ENCODE data around the gene CDH23.

Gene CDH23

GRCh38 chr10:71525721-71526120 is 129.0 kb downstream of the CDH23 start:
- TF ChIP-seq TAF1 (IDR thresholded peaks at IDR 0.05; ENCODE audit: borderline replicate concordance, insufficient read depth, low read length) (no peak), SIN3A (IDR thresholded peaks at IDR 0.05; ENCODE audit: borderline replicate concordance, insufficient read depth, low read length) (no peak), FOXP2 (optimal IDR thresholded peaks at IDR 0.05; ENCODE audit: borderline replicate concordance, extremely low read depth, extremely low read length, insufficient read depth) (no peak), POLR2AphosphoS5 (IDR thresholded peaks at IDR 0.05; ENCODE audit: low read depth, low read length) (no peak), REST (IDR thresholded peaks at IDR 0.05; ENCODE audit: insufficient read depth in 1 of 2, low read depth in 2 of 2, low read length in 2 of 2) (no peak)

- no peak for TF ChIP-seq REST (IDR thresholded peaks at IDR 0.05; ENCODE audit: insufficient read depth in 1 of 2, low read depth in 2 of 2, low read length in 2 of 2)
- no peak for TF ChIP-seq SIN3A (IDR thresholded peaks at IDR 0.05; ENCODE audit: borderline replicate concordance, insufficient read depth, low read length)
- no peak for TF ChIP-seq FOXP2 (optimal IDR thresholded peaks at IDR 0.05; ENCODE audit: borderline replicate concordance, extremely low read depth, extremely low read length, insufficient read depth)
- no peak for TF ChIP-seq TAF1 (IDR thresholded peaks at IDR 0.05; ENCODE audit: borderline replicate concordance, insufficient read depth, low read length)
- TF ChIP-seq POLR2AphosphoS5 (IDR thresholded peaks at IDR 0.05; ENCODE audit: low read depth, low read length): no peak
These were observed 129.9 kb downstream of the CDH23 start for GRCh38 chr10:71526653-71527052.

GRCh38 chr10:71527135-71527534 is 130.4 kb downstream of the CDH23 start:
- TF ChIP-seq REST (IDR thresholded peaks at IDR 0.05; ENCODE audit: insufficient read depth in 1 of 2, low read depth in 2 of 2, low read length in 2 of 2) (no peak), POLR2AphosphoS5 (IDR thresholded peaks at IDR 0.05; ENCODE audit: low read depth, low read length) (no peak), SIN3A (IDR thresholded peaks at IDR 0.05; ENCODE audit: borderline replicate concordance, insufficient read depth, low read length) (no peak), FOXP2 (optimal IDR thresholded peaks at IDR 0.05; ENCODE audit: borderline replicate concordance, extremely low read depth, extremely low read length, insufficient read depth) (no peak), TAF1 (IDR thresholded peaks at IDR 0.05; ENCODE audit: borderline replicate concordance, insufficient read depth, low read length) (no peak)

- TF ChIP-seq REST (IDR thresholded peaks at IDR 0.05; ENCODE audit: insufficient read depth in 1 of 2, low read depth in 2 of 2, low read length in 2 of 2) (no peak), SIN3A (IDR thresholded peaks at IDR 0.05; ENCODE audit: borderline replicate concordance, insufficient read depth, low read length) (no peak), TAF1 (IDR thresholded peaks at IDR 0.05; ENCODE audit: borderline replicate concordance, insufficient read depth, low read length) (no peak), POLR2AphosphoS5 (IDR thresholded peaks at IDR 0.05; ENCODE audit: low read depth, low read length) (no peak)
These were observed 131.9 kb downstream of the CDH23 start for GRCh38 chr10:71528371-71529206.
